IgD-negative memory B cell (primary cell): ENCODE data around the gene NOTCH1. TPM values are rescaled to one million over a fixed set of nuclear protein-coding genes. Genes with fewer than 3 reads are reported as not detected.

Source experiments
- H3K27ac Mint-ChIP-seq, 3 donors: one replicate each; pipeline ENCODE4 v1.8.0; 2020 to 2022; ENCODE audit warnings: mild to moderate bottlenecking in 3 of 3, mixed read lengths in 3 of 3, moderate library complexity in 1 of 3
- H3K27me3 Mint-ChIP-seq: one replicate; pipeline ENCODE4 v1.8.0; 2021; ENCODE audit warnings: mixed read lengths
- H3K36me3 Mint-ChIP-seq: one replicate; pipeline ENCODE4 v1.8.0; 2020; ENCODE audit warnings: mild to moderate bottlenecking, mixed read lengths
- H3K4me1 Mint-ChIP-seq, 3 donors: one replicate each; pipeline ENCODE4 v1.8.0; 2020 to 2022; ENCODE audit warnings: mixed read lengths in 3 of 3, mild to moderate bottlenecking in 1 of 3
- H3K4me3 Mint-ChIP-seq, 4 donors: one replicate each; pipeline ENCODE4 v1.8.0; 2020 to 2022; ENCODE audit warnings: mild to moderate bottlenecking in 4 of 4, mixed read lengths in 4 of 4, moderate library complexity in 3 of 4
- H3K9me3 Mint-ChIP-seq, 3 donors: one replicate each; pipeline ENCODE4 v1.8.0; 2020 to 2021; ENCODE audit warnings: mixed read lengths in 3 of 3, mild to moderate bottlenecking in 1 of 3
- polyA plus RNA-seq: library from polyadenylated mRNA; unstranded; fragments of 300-500 nt; fragmentation: Illumina TruSeq; gene quantifications from one replicate; pipeline ENCODE4 v1.2.3, GENCODE V29; 2021

Gene NOTCH1
- polyA plus RNA-seq, 1 donor from 2014 or later: 3.5 TPM

- no peaks in the 10 kb centered on the region for H3K4me1 Mint-ChIP-seq
- no peak overlapping the region for H3K27ac Mint-ChIP-seq
- no peaks in the 10 kb centered on the region for H3K36me3 Mint-ChIP-seq
- no peak overlapping the region for H3K4me3 Mint-ChIP-seq
- H3K27me3 Mint-ChIP-seq: no peaks in the 10 kb centered on the region
- H3K9me3 Mint-ChIP-seq: no peaks in the 10 kb centered on the region
Measured at GRCh38 chr9:136505406-136506403, 40.1 kb downstream of the NOTCH1 start.

- Mint-ChIP-seq H3K9me3 (no peaks in the 10 kb centered on the region), H3K4me3 (no peak overlapping the region), H3K4me1 (no peaks in the 10 kb centered on the region), H3K27me3 (no peaks in the 10 kb centered on the region), H3K27ac (no peak overlapping the region), H3K36me3 (no peaks in the 10 kb centered on the region)
Measured at GRCh38 chr9:136504512-136505348, 41.1 kb downstream of the NOTCH1 start.

DNA sequence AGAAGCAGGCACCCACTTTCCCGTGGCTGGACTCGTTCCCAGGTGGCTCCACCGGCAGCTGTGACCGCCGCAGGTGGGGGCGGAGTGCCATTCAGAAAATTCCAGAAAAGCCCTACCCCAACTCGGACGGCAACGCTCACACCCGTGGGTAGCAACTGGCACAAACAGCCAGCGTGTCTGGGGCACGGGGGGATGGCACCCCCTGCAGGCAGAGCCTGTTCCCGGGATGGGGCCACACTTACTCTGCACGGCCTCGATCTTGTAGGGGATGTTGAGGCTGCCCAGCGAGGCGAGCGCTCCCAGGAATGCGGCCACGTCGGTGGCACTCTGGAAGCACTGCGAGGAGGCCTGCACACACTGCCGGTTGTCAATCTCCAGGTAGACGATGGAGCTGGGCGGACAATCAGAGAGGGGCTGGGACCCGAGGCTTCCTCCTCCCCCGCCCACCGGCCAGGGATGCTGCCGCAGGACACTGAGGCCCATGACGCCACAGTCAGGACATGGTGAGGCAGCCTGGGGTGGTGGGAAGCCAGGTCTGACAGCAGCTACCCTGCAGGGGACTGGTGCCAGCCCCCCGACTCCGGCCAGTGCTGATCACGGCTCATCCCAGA lies 42.8 kb downstream of the NOTCH1 start:
- Mint-ChIP-seq H3K27ac (no peak overlapping the region), H3K4me3 (no peak overlapping the region), H3K27me3 (no peaks in the 10 kb centered on the region), H3K9me3 (no peaks in the 10 kb centered on the region), H3K4me1 (no peaks in the 10 kb centered on the region), H3K36me3 (no peaks in the 10 kb centered on the region)

GRCh38 chr9:136502196-136502595 lies 43.7 kb downstream of the NOTCH1 start:
- no peak overlapping the region for H3K27ac Mint-ChIP-seq
- no peak overlapping the region for H3K4me3 Mint-ChIP-seq

DNA sequence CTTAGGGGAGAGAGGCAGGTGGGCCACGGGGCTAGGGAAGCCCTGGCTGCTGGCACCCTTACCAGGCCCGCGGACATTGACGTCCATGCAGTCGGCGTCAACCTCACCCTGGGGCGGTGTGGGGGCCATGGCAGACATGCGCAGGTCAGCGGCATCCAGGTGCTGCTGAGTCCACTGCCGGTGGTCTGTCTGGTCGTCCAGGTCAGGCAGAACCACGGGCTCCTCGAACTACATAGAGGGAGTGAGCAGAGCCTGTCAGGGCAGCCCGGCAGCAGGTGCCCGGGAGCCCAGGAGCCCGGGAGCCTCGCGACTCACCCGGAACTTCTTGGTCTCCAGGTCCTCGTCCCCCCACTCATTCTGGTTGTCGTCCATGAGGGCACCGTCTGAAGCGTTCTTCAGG lies 44.2 kb downstream of the NOTCH1 start:
- Mint-ChIP-seq H3K4me1 (no peaks in the 10 kb centered on the region), H3K27me3 (no peaks in the 10 kb centered on the region), H3K27ac (no peak overlapping the region), H3K36me3 (no peaks in the 10 kb centered on the region), H3K4me3 (no peak overlapping the region), H3K9me3 (no peaks in the 10 kb centered on the region)

More at GRCh38 chr9:136502196-136502595, 43.7 kb downstream of the NOTCH1 start:
- Mint-ChIP-seq H3K27me3 (no peaks in the 10 kb centered on the region), H3K36me3 (no peaks in the 10 kb centered on the region), H3K9me3 (no peaks in the 10 kb centered on the region), H3K4me1 (no peaks in the 10 kb centered on the region)

- H3K36me3 Mint-ChIP-seq: no peaks in the 10 kb centered on the region
- no peak overlapping the region for H3K4me3 Mint-ChIP-seq
- no peaks in the 10 kb centered on the region for H3K27me3 Mint-ChIP-seq
- H3K9me3 Mint-ChIP-seq: no peaks in the 10 kb centered on the region
- H3K4me1 Mint-ChIP-seq: no peaks in the 10 kb centered on the region
- no peak overlapping the region for H3K27ac Mint-ChIP-seq
Measured at GRCh38 chr9:136499935-136500910, 45.6 kb downstream of the NOTCH1 start.

GRCh38 chr9:136499071-136499934 lies 46.5 kb downstream of the NOTCH1 start:
- Mint-ChIP-seq H3K4me3 (no peak overlapping the region), H3K9me3 (no peaks in the 10 kb centered on the region), H3K36me3 (no peaks in the 10 kb centered on the region), H3K27me3 (no peaks in the 10 kb centered on the region), H3K27ac (no peak overlapping the region), H3K4me1 (no peaks in the 10 kb centered on the region)

DNA sequence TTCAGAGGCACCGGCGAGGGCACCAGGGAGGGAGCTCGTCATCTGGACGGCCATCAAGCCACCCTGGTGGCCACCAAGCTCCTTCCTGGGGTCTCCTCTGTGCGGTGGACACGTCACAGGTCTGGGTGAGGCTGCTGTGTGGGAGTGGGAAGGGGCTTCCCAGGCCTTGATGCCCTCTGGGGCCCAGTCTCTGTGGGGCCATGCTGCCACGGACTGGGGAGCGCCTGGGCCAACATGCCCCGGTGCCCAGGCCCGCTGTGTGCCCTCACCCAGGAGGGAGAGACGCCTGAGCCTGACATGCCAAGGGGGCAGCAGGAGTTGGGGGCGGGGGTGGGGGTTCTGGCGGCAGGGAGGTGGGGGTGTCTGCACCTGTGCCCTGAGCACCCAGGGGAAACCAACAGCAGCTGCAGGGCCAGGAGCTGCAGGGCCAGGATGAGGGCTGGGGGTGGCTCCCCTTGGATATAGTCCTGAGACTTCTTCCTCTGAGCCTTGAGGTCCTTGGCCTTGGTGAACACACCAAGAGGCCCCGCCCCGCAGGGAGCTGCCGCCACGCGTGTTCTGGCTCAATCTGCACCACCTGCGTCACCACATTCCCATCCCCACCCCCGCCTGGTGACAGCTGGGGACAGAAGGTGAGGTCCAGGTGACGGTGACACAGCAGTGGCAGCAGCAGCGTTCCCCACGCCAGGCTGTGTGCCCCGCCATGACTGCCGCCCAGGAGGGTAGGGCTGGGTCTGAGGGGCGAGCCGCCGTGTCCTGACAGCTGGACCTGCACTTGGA lies 47.7 kb downstream of the NOTCH1 start:
- peak overlapping the region in 1 of 3 donors; percentile 47 for H3K27ac Mint-ChIP-seq
- no peaks in the 10 kb centered on the region for H3K4me1 Mint-ChIP-seq
- H3K27me3 Mint-ChIP-seq: no peaks in the 10 kb centered on the region
- no peaks in the 10 kb centered on the region for H3K9me3 Mint-ChIP-seq
- no peak overlapping the region for H3K4me3 Mint-ChIP-seq
- H3K36me3 Mint-ChIP-seq: no peaks in the 10 kb centered on the region

- H3K27me3 Mint-ChIP-seq: no peaks in the 10 kb centered on the region
- no peaks in the 10 kb centered on the region for H3K36me3 Mint-ChIP-seq
- H3K4me3 Mint-ChIP-seq: no peak overlapping the region
- no peaks in the 10 kb centered on the region for H3K9me3 Mint-ChIP-seq
- no peak overlapping the region for H3K27ac Mint-ChIP-seq
- H3K4me1 Mint-ChIP-seq: no peaks in the 10 kb centered on the region
Measured at GRCh38 chr9:136496801-136497620, 48.8 kb downstream of the NOTCH1 start.

DNA sequence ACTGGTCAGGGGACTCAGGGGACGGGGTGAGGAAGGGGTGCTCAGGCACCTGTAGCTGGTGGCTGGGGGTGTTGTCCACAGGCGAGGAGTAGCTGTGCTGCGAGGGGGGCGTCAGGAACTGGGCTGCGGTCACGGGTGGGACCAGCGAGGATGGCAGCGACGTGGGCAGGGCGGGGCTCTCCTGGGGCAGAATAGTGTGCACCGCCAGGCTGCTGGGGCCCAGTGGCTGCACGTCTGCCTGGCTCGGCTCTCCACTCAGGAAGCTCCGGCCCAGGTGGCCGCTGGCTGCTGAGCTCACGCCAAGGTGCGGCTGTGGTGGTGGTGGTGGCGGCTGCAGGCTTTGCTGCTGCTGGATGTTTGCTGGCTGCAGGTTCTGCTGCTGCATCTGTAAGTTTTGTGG lies 49.7 kb downstream of the NOTCH1 start:
- Mint-ChIP-seq H3K36me3 (no peaks in the 10 kb centered on the region), H3K4me1 (no peaks in the 10 kb centered on the region), H3K27me3 (no peaks in the 10 kb centered on the region), H3K4me3 (no peak overlapping the region), H3K27ac (peak overlapping the region in 1 of 3 donors; percentile 73), H3K9me3 (no peaks in the 10 kb centered on the region)

- Mint-ChIP-seq H3K27ac (no peak overlapping the region), H3K4me1 (no peaks in the 10 kb centered on the region), H3K36me3 (no peaks in the 10 kb centered on the region), H3K27me3 (no peaks in the 10 kb centered on the region), H3K9me3 (no peaks in the 10 kb centered on the region), H3K4me3 (no peak overlapping the region)
Measured at GRCh38 chr9:136495238-136495800, 50.5 kb downstream of the NOTCH1 start.
